Caco-2 (cell line): Measurements from ENCODE around the gene TMEM54. TPM values are rescaled to one million over a fixed set of nuclear protein-coding genes. Genes with fewer than 3 reads are reported as not detected.

Experiments used
- BruUV-seq: library from RNA; stranded (reverse); fragments of 400-500 nt; replicated peaks from 2 replicates; lab custom pipeline; 2021; lab: Mats Ljungman, UMichigan
- CTCF ChIA-PET: fragments of 300-600 bp; sonication (Branson Sonifier 250); formaldehyde crosslinking; loops from one replicate; lab custom pipeline; 2022; ENCODE audit warnings: antibody characterized with exemption; lab: Charles Lee
- POLR2A ChIA-PET: fragments of 300-600 bp; sonication (Branson Sonifier 250); formaldehyde crosslinking; loops from one replicate; lab custom pipeline; 2022; ENCODE audit warnings: antibody characterized with exemption; lab: Charles Lee
- DNase-seq, 2 experiments: peaks; one replicate each; pipeline versions ENCODE4 v3.0.0 to v3.0.0-alpha.2; 2020 to 2022
- H3K27me3 ChIP-seq: replicated peaks from 2 replicates; pipeline ENCODE4 v1.6.0; 2011; ENCODE audit warnings: low read length; ENCODE audit not compliant: control insufficient read depth, insufficient read depth
- H3K36me3 ChIP-seq: 2 replicates; pipeline ENCODE4 v1.5.1; 2011; ENCODE audit warnings: low read length; ENCODE audit not compliant: control insufficient read depth, insufficient read depth
- H3K4me1 ChIP-seq: fragments of 250-450 bp; sonication (Bioruptor Pico); 2 replicates; pipeline ENCODE4 v1.5.1; 2020; ENCODE audit warnings: mild to moderate bottlenecking
- H3K4me3 ChIP-seq: 2 replicates; pipeline ENCODE4 v1.5.1; 2011; ENCODE audit warnings: low read depth, mild to moderate bottlenecking, control low read depth, low read length
- H3K9me3 ChIP-seq: fragments of 250-450 bp; sonication (Bioruptor Pico); 2 replicates; pipeline ENCODE4 v1.5.1; 2020; ENCODE audit warnings: mild to moderate bottlenecking, moderate library complexity
- H3K27ac Mint-ChIP-seq: one replicate; pipeline ENCODE4 v1.8.0; 2022; ENCODE audit warnings: mixed read lengths; ENCODE audit not compliant: unreplicated experiment
- H3K27me3 Mint-ChIP-seq: one replicate; pipeline ENCODE4 v1.8.0; 2022; ENCODE audit warnings: mixed read lengths; ENCODE audit not compliant: insufficient read depth, unreplicated experiment
- H3K36me3 Mint-ChIP-seq: one replicate; pipeline ENCODE4 v1.8.0; 2022; ENCODE audit warnings: mild to moderate bottlenecking, mixed read lengths; ENCODE audit not compliant: insufficient read depth, unreplicated experiment
- H3K4me1 Mint-ChIP-seq: one replicate; pipeline ENCODE4 v1.8.0; 2022; ENCODE audit warnings: low read depth, mixed read lengths; ENCODE audit not compliant: unreplicated experiment
- H3K4me3 Mint-ChIP-seq: one replicate; pipeline ENCODE4 v1.8.0; 2022; ENCODE audit warnings: mild to moderate bottlenecking, moderate library complexity, mixed read lengths; ENCODE audit not compliant: unreplicated experiment
- H3K9me3 Mint-ChIP-seq: one replicate; pipeline ENCODE4 v1.8.0; 2022; ENCODE audit warnings: mixed read lengths; ENCODE audit not compliant: unreplicated experiment
- CTCF ChIP-seq, 2 experiments: fragments of 200-600 bp in 1 of 2; IDR thresholded peaks; 1 replicate in 1 of 2; 2 replicates in 1 of 2; pipeline versions ENCODE4 v1.5.1 to v1.8.0; 2011 to 2022; ENCODE audit warnings: antibody characterized with exemption in 1 of 2, control low read depth in 1 of 2, inconsistent platforms in 1 of 2, low read depth in 1 of 2, low read length in 1 of 2, mild to moderate bottlenecking in 1 of 2, moderate library complexity in 1 of 2; ENCODE audit not compliant: insufficient read depth in 1 of 2, severe bottlenecking in 1 of 2, unreplicated experiment in 1 of 2
- intact Hi-C: fragments of 100-400 bp; cut with micrococcal nuclease; formaldehyde crosslinking; loops from one replicate; pipeline ENCODE4 v1.10.0; 2022; ENCODE audit not compliant: unreplicated experiment
- total RNA-seq: library from RNA; stranded (reverse); gene quantifications from 2 replicates; pipeline ENCODE4 v1.2.3, GENCODE V29; 2022

The TMEM54 gene
- total RNA-seq, 1 experiment from 2014 or later = 50.1 TPM

- ChIA-PET CTCF (interaction anchor here (0.6 to 0.7 kb wide), 2 partner anchors 10 to 718 kb away, joined by 3 to 6 read pairs; no protein-coding TSS in a partner anchor), POLR2A (no interaction called here)
- Histone ChIP-seq H3K27me3 (no peaks in the 10 kb centered on the region), H3K36me3 (no peaks in the 10 kb centered on the region), H3K4me3 (no peak overlapping the region), H3K4me1 (no peaks in the 10 kb centered on the region), H3K9me3 (no peaks in the 10 kb centered on the region)
- no peaks in the 10 kb centered on the region for H3K9me3 Mint-ChIP-seq
- H3K4me3 Mint-ChIP-seq = no peak overlapping the region
- DNase-seq = no peak
- BruUV-seq = no TSS peak
- no peaks in the 10 kb centered on the region for H3K27me3 Mint-ChIP-seq
- intact Hi-C loops = no loop called here
- H3K4me1 Mint-ChIP-seq = no peaks in the 10 kb centered on the region
- TF ChIP-seq CTCF (IDR thresholded peaks at IDR 0.05; ENCODE audit: insufficient read depth in 1 of 2, low read depth in 1 of 2, low read length in 1 of 2, severe bottlenecking in 1 of 2, unreplicated experiment in 1 of 2) = no peak
- peaks cover 5% of the 10 kb centered on the region for H3K36me3 Mint-ChIP-seq
- no peak overlapping the region for H3K27ac Mint-ChIP-seq
These were observed 39.1 kb downstream of the TMEM54 start for GRCh38 chr1:32861904-32862695.

GRCh38 chr1:32860566-32860965, 40.6 kb downstream of the TMEM54 start:
- BruUV-seq = no TSS peak
- Mint-ChIP-seq H3K4me1 (no peaks in the 10 kb centered on the region), H3K27ac (no peak overlapping the region), H3K36me3 (peaks cover 5% of the 10 kb centered on the region), H3K27me3 (no peaks in the 10 kb centered on the region), H3K9me3 (no peaks in the 10 kb centered on the region), H3K4me3 (no peak overlapping the region)
- Histone ChIP-seq H3K36me3 (no peaks in the 10 kb centered on the region), H3K27me3 (no peaks in the 10 kb centered on the region), H3K9me3 (no peaks in the 10 kb centered on the region), H3K4me3 (no peak overlapping the region), H3K4me1 (no peaks in the 10 kb centered on the region)
- ChIA-PET CTCF (interaction anchor here (0.6 kb wide), 1 partner anchor 18 kb away, joined by 4 read pairs; no protein-coding TSS in a partner anchor), POLR2A (no interaction called here)
- intact Hi-C loops = no loop called here
- no peak for TF ChIP-seq CTCF (IDR thresholded peaks at IDR 0.05; ENCODE audit: insufficient read depth in 1 of 2, low read depth in 1 of 2, low read length in 1 of 2, severe bottlenecking in 1 of 2, unreplicated experiment in 1 of 2)
- DNase-seq = no peak

- no peak for DNase-seq
- intact Hi-C loops = no loop called here
- Histone ChIP-seq H3K9me3 (no peaks in the 10 kb centered on the region), H3K36me3 (no peaks in the 10 kb centered on the region), H3K4me1 (no peaks in the 10 kb centered on the region), H3K27me3 (no peaks in the 10 kb centered on the region), H3K4me3 (no peak overlapping the region)
- ChIA-PET POLR2A (no interaction called here), CTCF (interaction anchor here (0.6 kb wide), 1 partner anchor 19 kb away, joined by 4 read pairs; no protein-coding TSS in a partner anchor)
- no peaks in the 10 kb centered on the region for H3K9me3 Mint-ChIP-seq
- no peaks in the 10 kb centered on the region for H3K27me3 Mint-ChIP-seq
- H3K4me1 Mint-ChIP-seq = no peaks in the 10 kb centered on the region
- H3K36me3 Mint-ChIP-seq = peaks cover 3% of the 10 kb centered on the region
- no TSS peak for BruUV-seq
- TF ChIP-seq CTCF (IDR thresholded peaks at IDR 0.05; ENCODE audit: insufficient read depth in 1 of 2, low read depth in 1 of 2, low read length in 1 of 2, severe bottlenecking in 1 of 2, unreplicated experiment in 1 of 2) = no peak
- no peak overlapping the region for H3K4me3 Mint-ChIP-seq
- H3K27ac Mint-ChIP-seq = no peak overlapping the region
These were observed 41.3 kb downstream of the TMEM54 start for GRCh38 chr1:32859915-32860314.
